LNCaP clone FGC (cell line): Measurements from ENCODE around the gene ATRIP.

Experiments
- DNase-seq: peaks from one replicate; pipeline ENCODE4 v3.0.0-alpha.2; 2011; ENCODE audit warnings: low read depth
- H3K4me3 ChIP-seq: 2 replicates; pipeline ENCODE4 v1.5.1; 2011; ENCODE audit warnings: mild to moderate bottlenecking, low read depth, low read length, control low read depth
- CTCF ChIP-seq: IDR thresholded peaks from 2 replicates; pipeline ENCODE4 v1.5.1; 2012; ENCODE audit warnings: mild to moderate bottlenecking; ENCODE audit not compliant: control insufficient read depth, insufficient read depth; ENCODE audit errors: extremely low read depth

The ATRIP gene

GRCh38 chr3:48429960-48430707 lies 16.4 kb upstream of the ATRIP start, which contains the start of gene PLXNB1:
PLXNB1 (minus strand) TSS chr3:48430086; CDS start chr3:48424611, 5,475 bp downstream.
- no peak for DNase-seq
- H3K4me3 ChIP-seq, result peak within 1 kb of the TSS; percentile 63
- TF ChIP-seq CTCF, result no peak

GRCh38 chr3:48430708-48431101 lies 15.8 kb upstream of the ATRIP start:
- no peak for TF ChIP-seq CTCF
- no peak for DNase-seq
- H3K4me3 ChIP-seq, result no peak overlapping the region

GRCh38 chr3:48431224-48432029 lies 15.1 kb upstream of the ATRIP start:
- no peak for TF ChIP-seq CTCF
- DNase-seq, result no peak
- H3K4me3 ChIP-seq, result no peak overlapping the region

- DNase-seq, result no peak
- peak; percentile 58 for TF ChIP-seq CTCF
- no peak overlapping the region for H3K4me3 ChIP-seq
Observed at GRCh38 chr3:48432411-48433371, 13.8 kb upstream of the ATRIP start.

GRCh38 chr3:48433472-48434118 lies 12.9 kb upstream of the ATRIP start:
- TF ChIP-seq CTCF, result no peak
- H3K4me3 ChIP-seq, result no peak overlapping the region
- no peak for DNase-seq
